T-helper 22 cell (primary cell): ENCODE measurements around the gene SPDYE1.
"Not testable (repeated sequence)": the region's sequence is repeated elsewhere in the genome, so short reads cannot be mapped to it uniquely, and the experiment has no call there.

Experiments
- DNase-seq: peaks from one replicate; pipeline ENCODE4 v3.0.0-alpha.2; 2020; ENCODE audit warnings: low read depth

SPDYE1 gene

GRCh38 chr7:43997532-43997931, at the start of gene SPDYE1:
Gene SPDYE1, plus strand, starts transcription at chr7:43997897. Its CDS starts 2,053 bp downstream, at chr7:43999950.
- DNase-seq, result not testable (repeated sequence)

GRCh38 chr7:43952028-43952427, 45.7 kb upstream of the SPDYE1 start:
- DNase-seq, result no peak

GRCh38 chr7:43953071-43953470, 44.6 kb upstream of the SPDYE1 start:
- DNase-seq, result no peak

- DNase-seq, result no peak
Measured at GRCh38 chr7:43954524-43955228, 43.0 kb upstream of the SPDYE1 start.

- DNase-seq, result no peak
Measured at GRCh38 chr7:43956027-43956426, 41.7 kb upstream of the SPDYE1 start.

- no peak for DNase-seq
Measured at GRCh38 chr7:43960933-43961332, 36.8 kb upstream of the SPDYE1 start.

GRCh38 chr7:43966392-43966791, 31.3 kb upstream of the SPDYE1 start:
- DNase-seq, result not testable (repeated sequence)

GRCh38 chr7:43968172-43969040, 29.3 kb upstream of the SPDYE1 start:
- not testable (repeated sequence) for DNase-seq

GRCh38 chr7:43969586-43969985, 28.1 kb upstream of the SPDYE1 start:
- not testable (repeated sequence) for DNase-seq

- not testable (repeated sequence) for DNase-seq
Measured at GRCh38 chr7:43970698-43971097, 27.0 kb upstream of the SPDYE1 start.

GRCh38 chr7:43974033-43974573, 23.6 kb upstream of the SPDYE1 start:
- not testable (repeated sequence) for DNase-seq

- DNase-seq, result not testable (repeated sequence)
Measured at GRCh38 chr7:43974725-43975482, 22.8 kb upstream of the SPDYE1 start.

- DNase-seq, result no peak
Measured at GRCh38 chr7:43977525-43977924, 20.2 kb upstream of the SPDYE1 start.

- DNase-seq, result not testable (repeated sequence)
Measured at GRCh38 chr7:43978102-43978501, 19.6 kb upstream of the SPDYE1 start.

- DNase-seq, result not testable (repeated sequence)
Measured at GRCh38 chr7:43982848-43983247, 14.8 kb upstream of the SPDYE1 start.

- DNase-seq, result not testable (repeated sequence)
Measured at GRCh38 chr7:43983736-43984135, 14.0 kb upstream of the SPDYE1 start.

- DNase-seq, result peak; percentile 66
Measured at GRCh38 chr7:43985904-43986864, 11.5 kb upstream of the SPDYE1 start.

GRCh38 chr7:43987476-43987875, 10.2 kb upstream of the SPDYE1 start:
- DNase-seq, result not testable (repeated sequence)

- DNase-seq, result not testable (repeated sequence)
Measured at GRCh38 chr7:43990011-43990585, 7.6 kb upstream of the SPDYE1 start.

- not testable (repeated sequence) for DNase-seq
Measured at GRCh38 chr7:43990829-43991228, 6.9 kb upstream of the SPDYE1 start.
